KMS-11 (cell line): Measurements from ENCODE around the gene PTPRK.

Experiments used
- H2AFZ ChIP-seq: fragments of 200-600 bp; sonication (generic); 2 replicates; pipeline ENCODE4 v1.6.1; 2016; ENCODE audit warnings: antibody characterized with exemption, mixed run types, low read depth
- H3K27ac ChIP-seq: fragments of 200-600 bp; sonication (generic); 2 replicates; pipeline ENCODE4 v1.6.1; 2016; ENCODE audit warnings: mild to moderate bottlenecking, mixed run types
- H3K27me3 ChIP-seq: fragments of 200-600 bp; sonication (generic); 2 replicates; pipeline ENCODE4 v1.6.1; 2017; ENCODE audit warnings: mild to moderate bottlenecking, low read depth, mixed run types, moderate library complexity; ENCODE audit not compliant: insufficient read depth
- H3K36me3 ChIP-seq: fragments of 200-600 bp; sonication (generic); 2 replicates; pipeline ENCODE4 v1.6.1; 2017; ENCODE audit warnings: mild to moderate bottlenecking, mixed run types; ENCODE audit not compliant: insufficient read depth
- H3K4me1 ChIP-seq: fragments of 200-600 bp; sonication (generic); 2 replicates; pipeline ENCODE4 v1.6.1; 2016; ENCODE audit warnings: mild to moderate bottlenecking, low read depth, mixed run types; ENCODE audit not compliant: poor library complexity, severe bottlenecking
- H3K4me2 ChIP-seq: fragments of 200-600 bp; sonication (generic); 2 replicates; pipeline ENCODE4 v1.7.0; 2016; ENCODE audit warnings: mild to moderate bottlenecking, mixed run types
- H3K4me3 ChIP-seq: fragments of 200-600 bp; sonication (generic); IDR thresholded peaks from 2 replicates; pipeline ENCODE4 v1.6.1; 2017; ENCODE audit warnings: low read depth, low read length, mixed read lengths; ENCODE audit not compliant: insufficient read depth
- H3K79me2 ChIP-seq: fragments of 200-600 bp; sonication (generic); 2 replicates; pipeline ENCODE4 v1.6.1; 2016; ENCODE audit warnings: low read depth, mixed run types; ENCODE audit not compliant: insufficient read depth
- H3K9ac ChIP-seq: fragments of 200-600 bp; sonication (generic); 2 replicates; pipeline ENCODE4 v1.6.1; 2016; ENCODE audit warnings: mild to moderate bottlenecking, mixed run types
- H4K20me1 ChIP-seq: fragments of 200-600 bp; sonication (generic); 2 replicates; pipeline ENCODE4 v1.6.1; 2016; ENCODE audit warnings: mild to moderate bottlenecking, mixed run types; ENCODE audit not compliant: insufficient read depth
- CTCF ChIP-seq: fragments of 200-600 bp; sonication (generic); conservative IDR thresholded peaks from 2 replicates; pipeline ENCODE4 v1.6.1; 2017; ENCODE audit warnings: low read depth, mild to moderate bottlenecking, antibody characterized with exemption, low read length, moderate library complexity, mixed read lengths

PTPRK gene

GRCh38 chr6:128305976-128306375 lies 214.4 kb downstream of the PTPRK start:
- Histone ChIP-seq H4K20me1 (no peaks in the 10 kb centered on the region), H3K36me3 (no peaks in the 10 kb centered on the region), H3K4me2 (no peak overlapping the region), H3K27ac (no peak overlapping the region), H3K4me3 (no peak overlapping the region), H3K79me2 (0 out of 2 replicates have a peak, but pooled peaks cover 3% of the 10 kb centered on the region), H3K27me3 (no peaks in the 10 kb centered on the region), H2AFZ (no peak overlapping the region), H3K4me1 (no peaks in the 10 kb centered on the region), H3K9ac (no peak overlapping the region)
- TF ChIP-seq CTCF: no peak

DNA sequence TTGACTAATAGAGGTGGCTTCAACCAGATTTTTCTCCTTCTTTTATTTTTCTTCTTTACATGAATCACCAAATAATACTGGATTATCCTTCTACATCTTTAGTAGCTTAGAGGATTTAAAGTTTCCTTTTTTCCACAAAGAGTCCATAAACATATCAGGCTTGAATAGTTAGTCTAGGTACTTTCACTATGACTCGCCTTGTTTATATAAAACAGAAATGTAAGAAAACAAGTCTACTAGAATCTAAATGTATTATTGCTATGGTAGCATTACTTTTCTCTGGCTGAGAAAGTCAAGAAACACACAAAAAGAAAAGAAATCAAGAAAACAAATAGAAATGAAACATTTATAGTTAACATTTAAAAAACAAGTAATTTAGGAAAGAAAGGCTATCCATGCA lies 215.2 kb downstream of the PTPRK start:
- no peak for TF ChIP-seq CTCF
- H3K9ac ChIP-seq: no peak overlapping the region
- H3K4me2 ChIP-seq: no peak overlapping the region
- H4K20me1 ChIP-seq: no peaks in the 10 kb centered on the region
- no peak overlapping the region for H3K27ac ChIP-seq
- no peaks in the 10 kb centered on the region for H3K36me3 ChIP-seq
- H2AFZ ChIP-seq: no peak overlapping the region
- H3K4me3 ChIP-seq: no peak overlapping the region
- no peaks in the 10 kb centered on the region for H3K4me1 ChIP-seq
- no peaks in the 10 kb centered on the region for H3K27me3 ChIP-seq
- H3K79me2 ChIP-seq: no peaks in the 10 kb centered on the region

DNA sequence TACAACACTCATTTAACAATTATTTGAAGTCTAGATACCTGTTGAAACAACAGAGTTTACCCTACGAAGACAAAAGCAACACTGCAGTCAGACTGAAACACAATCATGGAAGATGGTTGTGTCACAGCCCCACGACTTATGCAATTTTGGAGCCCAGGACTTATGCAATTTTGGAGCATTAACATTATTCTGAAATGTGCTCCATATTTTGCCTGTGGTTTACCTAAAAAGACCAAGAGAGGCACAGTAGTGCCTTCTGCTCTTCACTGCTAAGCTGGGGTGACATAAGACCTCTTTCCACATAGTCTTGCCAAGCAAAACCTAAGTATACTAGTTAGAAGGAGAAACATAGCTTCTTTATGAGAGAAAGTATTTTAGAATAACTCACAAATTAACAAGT lies 216.5 kb downstream of the PTPRK start:
- H2AFZ ChIP-seq: no peak overlapping the region
- H3K36me3 ChIP-seq: no peaks in the 10 kb centered on the region
- no peaks in the 10 kb centered on the region for H3K4me1 ChIP-seq
- H3K4me3 ChIP-seq: no peak overlapping the region
- H3K79me2 ChIP-seq: no peaks in the 10 kb centered on the region
- H3K4me2 ChIP-seq: no peak overlapping the region
- no peaks in the 10 kb centered on the region for H4K20me1 ChIP-seq
- no peak overlapping the region for H3K9ac ChIP-seq
- H3K27me3 ChIP-seq: no peaks in the 10 kb centered on the region
- no peak for TF ChIP-seq CTCF
- no peak overlapping the region for H3K27ac ChIP-seq

DNA sequence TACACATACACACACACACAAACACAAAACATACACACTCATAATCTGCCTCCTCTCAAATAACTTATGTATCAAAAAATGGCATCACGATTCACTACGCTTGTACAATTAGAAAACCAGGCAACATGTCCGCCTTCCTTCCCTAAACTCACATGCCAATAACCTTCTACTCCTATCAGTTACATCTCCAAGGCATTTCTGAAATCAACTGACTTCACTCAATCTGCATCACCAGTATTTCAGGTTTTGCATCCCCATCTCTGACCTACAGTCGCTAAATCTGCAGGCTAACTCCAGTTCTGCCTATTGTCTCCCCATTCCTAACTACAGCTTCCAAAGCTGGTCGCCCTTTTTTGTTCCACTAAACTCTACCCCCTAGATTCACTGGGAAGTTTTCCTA lies 217.5 kb downstream of the PTPRK start:
- H2AFZ ChIP-seq: no peak overlapping the region
- H3K27ac ChIP-seq: no peak overlapping the region
- H3K4me2 ChIP-seq: no peak overlapping the region
- no peaks in the 10 kb centered on the region for H3K4me1 ChIP-seq
- TF ChIP-seq CTCF: no peak
- H4K20me1 ChIP-seq: no peaks in the 10 kb centered on the region
- H3K4me3 ChIP-seq: no peak overlapping the region
- H3K9ac ChIP-seq: no peak overlapping the region
- no peaks in the 10 kb centered on the region for H3K27me3 ChIP-seq
- no peaks in the 10 kb centered on the region for H3K36me3 ChIP-seq
- no peaks in the 10 kb centered on the region for H3K79me2 ChIP-seq

GRCh38 chr6:128295670-128296069 lies 224.7 kb downstream of the PTPRK start:
- H3K36me3 ChIP-seq: no peaks in the 10 kb centered on the region
- H3K4me1 ChIP-seq: no peaks in the 10 kb centered on the region
- H3K4me3 ChIP-seq: no peak overlapping the region
- no peak for TF ChIP-seq CTCF
- H3K9ac ChIP-seq: no peak overlapping the region
- no peaks in the 10 kb centered on the region for H3K27me3 ChIP-seq
- H3K4me2 ChIP-seq: no peak overlapping the region
- H3K79me2 ChIP-seq: no peaks in the 10 kb centered on the region
- H2AFZ ChIP-seq: no peak overlapping the region
- no peaks in the 10 kb centered on the region for H4K20me1 ChIP-seq
- H3K27ac ChIP-seq: no peak overlapping the region
